Measurements from ENCODE around the gene RGL3.
"Not testable (repeated sequence)": the region's sequence is repeated elsewhere in the genome, so short reads cannot be mapped to it uniquely, and the experiment has no call there.

The RGL3 gene

DNA sequence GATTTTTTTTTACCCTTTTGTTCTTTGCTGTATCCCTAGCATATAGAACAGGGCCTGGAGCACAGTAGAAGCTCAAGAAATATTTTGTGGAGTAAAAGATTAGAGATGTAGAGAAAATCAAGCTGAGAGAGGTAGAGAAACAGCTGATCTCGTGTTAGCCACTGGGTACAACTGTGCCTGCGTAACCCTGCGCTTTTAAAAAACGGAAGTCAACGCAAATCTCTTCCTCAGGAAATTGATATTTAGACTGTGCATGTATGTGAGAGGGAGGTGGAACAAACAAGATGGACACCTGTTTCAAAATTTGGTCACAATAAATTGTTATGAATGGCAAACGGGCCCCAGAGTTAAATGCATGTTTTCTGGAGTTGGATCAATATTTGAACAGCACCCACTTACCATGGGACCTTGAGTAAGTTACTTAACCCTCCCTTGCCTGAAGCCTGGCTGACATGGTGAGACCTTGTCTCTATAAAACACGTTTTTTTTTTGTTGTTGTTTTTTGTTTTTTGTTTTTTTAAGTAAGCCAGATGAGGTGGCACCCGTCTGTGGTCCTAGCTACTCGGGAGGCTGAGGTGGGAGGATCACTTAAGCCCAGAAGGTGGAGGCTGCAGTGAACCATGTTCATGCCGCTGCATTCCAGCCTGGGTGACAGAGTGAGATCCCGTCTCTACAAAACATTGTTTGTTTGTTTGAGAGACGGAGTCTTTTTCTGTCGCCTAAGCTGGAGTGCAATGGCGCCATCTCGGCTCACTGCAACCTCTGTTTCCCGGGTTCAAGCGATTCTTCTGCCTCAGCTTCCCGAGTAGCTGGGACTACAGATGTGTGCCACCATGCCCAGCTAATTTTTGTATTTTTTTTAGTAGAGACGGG lies 31.7 kb downstream of the RGL3 start:
- Histone ChIP-seq H3K4me3 (no peak overlapping the region), H3K9me3 (peaks cover 11% of the 10 kb centered on the region), H3K4me2 (peak overlapping the region; percentile 72), H3K36me3 (no peaks in the 10 kb centered on the region), H3K4me1 (peaks cover 40% of the 10 kb centered on the region), H3K27ac (no peak overlapping the region), H4K20me1 (no peaks in the 10 kb centered on the region; the same call in 1 of the 2 replicates), H3K9ac (peak overlapping the region; percentile 12; the same call in 1 of the 2 replicates), H3K27me3 (peaks cover 5% of the 10 kb centered on the region; the same call in 1 of the 2 replicates)
- no peak for TF ChIP-seq Cebpa-rat (IDR thresholded peaks at IDR 0.05)

- no peaks in the 10 kb centered on the region for H3K9me3 ChIP-seq
- H3K9ac ChIP-seq = no peak overlapping the region
- H3K27me3 ChIP-seq = peaks cover 5% of the 10 kb centered on the region; the same call in 1 of the 2 replicates
- H3K4me2 ChIP-seq = peak overlapping the region; percentile 100
- no peak overlapping the region for H3K27ac ChIP-seq
- peaks cover 58% of the 10 kb centered on the region for H3K4me1 ChIP-seq
- peaks cover 8% of the 10 kb centered on the region for H4K20me1 ChIP-seq
- no peak for TF ChIP-seq Cebpa-rat (IDR thresholded peaks at IDR 0.05)
- H3K36me3 ChIP-seq = no peaks in the 10 kb centered on the region
- no peak overlapping the region for H3K4me3 ChIP-seq
Observed at GRCh38 chr19:11384778-11385129, 34.4 kb downstream of the RGL3 start.

DNA sequence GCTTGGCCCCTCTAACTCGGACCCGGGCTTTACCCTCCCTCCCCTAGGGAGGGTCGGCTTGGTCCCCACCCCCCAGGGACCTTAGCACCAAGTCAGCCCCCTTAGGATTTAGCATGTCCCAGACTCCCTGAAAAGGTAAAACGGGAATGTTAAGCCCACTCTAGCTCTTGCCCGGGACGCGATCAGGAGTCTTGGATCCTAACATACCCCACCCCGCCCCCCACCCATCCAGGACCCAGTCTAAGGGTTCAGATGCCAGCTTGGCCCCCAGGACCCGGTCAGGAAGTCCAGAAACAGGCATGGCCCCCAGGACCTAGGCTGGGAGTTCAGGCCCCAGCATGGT lies 35.4 kb downstream of the RGL3 start:
- Histone ChIP-seq H3K27me3 (peaks cover 5% of the 10 kb centered on the region; the same call in 1 of the 2 replicates), H3K27ac (peak overlapping the region; percentile 55), H4K20me1 (peaks cover 8% of the 10 kb centered on the region), H3K9ac (peak overlapping the region; percentile 75), H3K36me3 (no peaks in the 10 kb centered on the region), H3K9me3 (no peaks in the 10 kb centered on the region), H3K4me2 (peak overlapping the region; percentile 100), H3K4me1 (peaks cover 61% of the 10 kb centered on the region), H3K4me3 (peak overlapping the region; percentile 71)
- TF ChIP-seq Cebpa-rat (IDR thresholded peaks at IDR 0.05) = no peak

DNA sequence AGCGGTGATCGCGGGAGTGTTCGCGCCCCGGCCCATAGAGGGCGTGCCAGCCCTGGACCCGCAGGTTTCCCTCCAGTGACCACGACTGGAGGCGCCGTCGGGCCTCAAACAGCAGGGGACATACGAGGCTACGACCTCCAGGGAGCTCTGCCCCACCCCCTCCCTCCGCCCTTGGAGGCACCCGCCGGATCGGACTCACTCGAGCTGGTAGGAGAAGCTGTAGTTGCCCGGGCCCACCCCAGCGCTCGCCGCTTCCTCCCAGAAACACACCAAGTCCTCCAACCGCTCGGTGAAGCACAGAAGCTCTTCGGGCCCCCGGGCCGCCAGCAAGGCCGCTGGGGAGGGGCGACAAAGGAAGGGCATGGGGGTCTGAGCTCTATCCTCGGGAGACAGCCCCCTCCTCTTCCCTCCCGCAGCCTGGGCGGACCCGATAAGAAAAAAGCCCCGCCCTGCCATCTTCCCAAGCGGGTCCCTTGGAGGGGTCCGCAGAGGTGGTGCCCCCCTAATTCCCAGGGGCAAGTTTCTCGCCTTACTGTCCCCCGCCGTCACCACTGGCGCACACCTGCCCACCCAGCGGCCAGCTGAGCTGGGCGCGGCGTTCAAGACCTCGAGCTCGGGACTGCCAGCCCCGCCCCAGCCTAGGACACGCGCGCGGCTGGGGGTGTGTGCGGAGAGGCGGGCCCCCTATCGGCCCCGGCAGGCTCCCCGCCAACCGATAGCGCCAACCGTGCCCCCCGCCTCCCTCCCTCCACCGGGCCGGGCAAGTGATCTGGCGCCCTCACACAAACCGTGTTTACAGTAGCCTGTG lies 36.0 kb downstream of the RGL3 start:
- Histone ChIP-seq H4K20me1 (peaks cover 8% of the 10 kb centered on the region), H3K27me3 (peaks cover 5% of the 10 kb centered on the region; the same call in 1 of the 2 replicates), H3K4me3 (peak overlapping the region; percentile 71), H3K27ac (peak overlapping the region; percentile 55; the same call in 1 of the 2 replicates), H3K4me1 (peaks cover 67% of the 10 kb centered on the region), H3K4me2 (peak overlapping the region; percentile 100), H3K9me3 (no peaks in the 10 kb centered on the region), H3K36me3 (no peaks in the 10 kb centered on the region), H3K9ac (peak overlapping the region; percentile 75)
- no peak for TF ChIP-seq Cebpa-rat (IDR thresholded peaks at IDR 0.05)

DNA sequence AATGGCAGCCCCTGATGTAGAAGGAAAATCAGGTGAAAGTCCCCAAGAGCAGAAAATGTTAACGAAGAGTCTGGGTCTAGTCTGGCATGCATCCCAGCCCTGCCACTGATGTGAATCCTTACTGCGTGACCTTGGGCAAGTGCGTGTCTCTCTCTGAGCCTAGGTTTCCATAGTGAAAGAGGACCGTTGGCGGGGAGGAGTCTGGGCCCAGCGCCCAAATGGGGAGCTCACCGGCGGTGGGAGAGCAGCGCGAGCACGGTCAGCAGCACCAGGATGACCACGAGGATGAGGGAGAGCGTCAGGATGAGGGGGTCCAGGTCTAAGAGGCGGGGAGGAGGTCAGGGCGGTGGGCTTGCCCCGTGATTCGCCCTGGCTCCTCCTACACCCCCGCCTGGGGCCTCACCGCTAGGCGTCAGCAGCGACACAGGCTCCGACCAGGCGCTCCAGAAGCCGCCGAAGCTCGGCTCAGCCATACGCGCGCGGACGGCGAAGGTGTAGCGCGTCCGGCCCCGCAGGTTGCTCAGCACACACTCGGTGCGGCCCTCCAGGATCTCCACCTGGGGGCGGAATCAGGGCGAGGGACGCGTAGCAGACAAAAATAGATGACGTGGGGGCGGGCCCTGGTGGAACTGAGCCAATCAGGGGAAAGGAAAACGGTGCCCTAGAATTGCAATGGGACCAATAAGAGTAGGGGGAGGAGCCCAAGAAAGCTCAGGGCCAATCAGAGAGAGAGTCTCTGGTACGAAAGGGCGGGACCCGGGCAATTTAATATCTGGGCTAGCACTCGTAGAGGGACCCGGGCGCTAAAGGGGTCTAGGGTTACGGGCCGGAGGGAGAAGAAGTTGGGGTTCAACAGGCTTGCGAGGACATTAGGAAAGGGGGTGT lies 38.2 kb downstream of the RGL3 start:
- Histone ChIP-seq H3K4me1 (peaks cover 73% of the 10 kb centered on the region), H4K20me1 (peaks cover 8% of the 10 kb centered on the region), H3K27me3 (peaks cover 5% of the 10 kb centered on the region; the same call in 1 of the 2 replicates), H3K36me3 (no peaks in the 10 kb centered on the region), H3K4me3 (peak overlapping the region; percentile 67), H3K4me2 (peak overlapping the region; percentile 87), H3K9ac (peak overlapping the region; percentile 67), H3K9me3 (no peaks in the 10 kb centered on the region), H3K27ac (peak overlapping the region; percentile 72)
- TF ChIP-seq Cebpa-rat (IDR thresholded peaks at IDR 0.05) = no peak

GRCh38 chr19:11379857-11380350 lies 39.2 kb downstream of the RGL3 start:
- Histone ChIP-seq H3K9ac (no peak overlapping the region), H3K4me1 (peaks cover 80% of the 10 kb centered on the region), H3K4me2 (peak overlapping the region; percentile 87; the same call in 1 of the 2 replicates), H3K9me3 (no peaks in the 10 kb centered on the region), H3K27me3 (peaks cover 5% of the 10 kb centered on the region; the same call in 1 of the 2 replicates), H4K20me1 (peaks cover 8% of the 10 kb centered on the region), H3K36me3 (no peaks in the 10 kb centered on the region), H3K27ac (no peak overlapping the region), H3K4me3 (no peak overlapping the region)
- no peak for TF ChIP-seq Cebpa-rat (IDR thresholded peaks at IDR 0.05)

DNA sequence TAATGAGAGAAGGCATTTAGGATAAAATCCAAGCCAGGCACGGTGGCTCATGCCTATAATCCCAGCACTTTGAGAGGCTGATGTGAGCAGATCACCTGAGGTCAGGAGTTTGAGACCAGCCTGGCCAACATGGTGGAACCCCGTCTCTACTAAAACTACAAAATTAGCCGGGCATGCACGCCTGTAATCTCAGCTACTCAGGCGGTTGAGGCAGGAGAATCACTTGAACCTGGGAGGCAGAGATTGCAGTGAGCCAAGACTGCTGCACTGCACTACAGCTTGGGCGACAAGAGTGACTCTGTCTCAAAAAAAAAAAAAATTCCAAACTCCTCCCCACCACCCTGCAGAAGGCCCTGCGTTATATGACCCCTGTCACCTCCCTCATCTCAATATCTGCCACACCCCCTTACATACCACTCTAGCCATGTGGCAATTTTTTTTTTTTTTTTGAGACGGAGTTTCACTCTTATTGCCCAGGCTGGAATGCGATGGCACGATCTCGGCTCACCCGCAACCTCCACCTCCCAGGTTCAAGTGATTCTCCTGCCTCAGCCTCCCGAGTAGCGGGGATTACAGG lies 39.8 kb downstream of the RGL3 start:
- not testable (repeated sequence) for H4K20me1 ChIP-seq, H3K27me3 ChIP-seq, H3K27ac ChIP-seq, H3K36me3 ChIP-seq, H3K4me2 ChIP-seq, H3K9me3 ChIP-seq, H3K4me3 ChIP-seq, H3K9ac ChIP-seq
- peaks cover 74% of the 10 kb centered on the region for H3K4me1 ChIP-seq

- H3K9me3 ChIP-seq = no peaks in the 10 kb centered on the region
- no peak overlapping the region for H3K27ac ChIP-seq
- H3K4me1 ChIP-seq = peaks cover 74% of the 10 kb centered on the region
- no peak overlapping the region for H3K4me3 ChIP-seq
- peaks cover 5% of the 10 kb centered on the region; the same call in 1 of the 2 replicates for H3K27me3 ChIP-seq
- peak overlapping the region; percentile 98 for H3K4me2 ChIP-seq
- peaks cover 8% of the 10 kb centered on the region for H4K20me1 ChIP-seq
- no peaks in the 10 kb centered on the region for H3K36me3 ChIP-seq
- no peak overlapping the region for H3K9ac ChIP-seq
- no peak for TF ChIP-seq Cebpa-rat (IDR thresholded peaks at IDR 0.05)
Observed at GRCh38 chr19:11378319-11379189, 40.6 kb downstream of the RGL3 start.
